Type B pancreatic cell (in vitro differentiated cells): ENCODE measurements around the gene BPIFB2. TPM values are rescaled to one million over a fixed set of nuclear protein-coding genes. Genes with fewer than 3 reads are reported as not detected.
"Not testable (repeated sequence)": the region's sequence is repeated elsewhere in the genome, so short reads cannot be mapped to it uniquely, and the experiment has no call there.

Experiments used
- DNase-seq: peaks from one replicate; pipeline ENCODE4 v3.0.0; 2021; ENCODE audit warnings: mixed read lengths; ENCODE audit not compliant: unreplicated experiment; ENCODE audit errors: extremely low spot score
- H3K27ac Mint-ChIP-seq: 2 replicates; pipeline ENCODE4 v1.8.0; 2021; ENCODE audit warnings: mild to moderate bottlenecking, mixed read lengths
- H3K27me3 Mint-ChIP-seq: 2 replicates; pipeline ENCODE4 v1.8.0; 2021; ENCODE audit warnings: mixed read lengths
- H3K36me3 Mint-ChIP-seq: 2 replicates; pipeline ENCODE4 v1.8.0; 2021; ENCODE audit warnings: mixed read lengths
- H3K4me1 Mint-ChIP-seq: one replicate; pipeline ENCODE4 v1.8.0; 2021; ENCODE audit warnings: mixed read lengths; ENCODE audit not compliant: unreplicated experiment
- H3K4me3 Mint-ChIP-seq: 2 replicates; pipeline ENCODE4 v1.8.0; 2021; ENCODE audit warnings: mild to moderate bottlenecking, mixed read lengths
- H3K9me3 Mint-ChIP-seq: 2 replicates; pipeline ENCODE4 v1.8.0; 2021; ENCODE audit warnings: mixed read lengths
- total RNA-seq: library from RNA; stranded (reverse); gene quantifications from 2 replicates; pipeline ENCODE4 v1.2.1, GENCODE V29; 2021; ENCODE audit warnings: low replicate concordance
- TF ChIP-seq, protein P1 (sequence below): fragments of 200-600 bp; sonication (generic); conservative IDR thresholded peaks from 2 replicates; pipeline ENCODE4 v1.5.0; 2021; ENCODE audit warnings: antibody characterized with exemption, mild to moderate bottlenecking

The BPIFB2 gene
- total RNA-seq, 1 donor from 2014 or later: 0.22 TPM

DNA sequence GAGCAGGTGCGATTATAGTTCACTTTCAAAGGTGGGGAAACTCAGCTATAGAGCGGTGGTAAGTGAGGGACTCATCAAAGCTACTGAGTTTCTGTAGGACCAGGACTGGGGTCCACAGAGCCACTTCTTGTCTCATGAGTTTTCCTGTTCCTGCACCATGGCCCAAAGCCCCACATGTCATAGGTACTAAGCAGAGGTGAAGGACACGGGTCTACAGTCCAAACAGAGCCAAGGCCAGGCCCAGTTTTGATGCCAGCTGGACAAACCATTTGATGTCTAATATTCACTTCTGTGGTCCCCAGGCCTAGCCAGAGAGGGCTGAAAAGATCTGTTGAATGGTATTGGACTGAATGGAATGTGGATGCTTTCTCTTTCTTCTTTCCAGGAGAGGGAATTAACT, 34.9 kb downstream of the BPIFB2 start:
- no peak overlapping the region for H3K4me3 Mint-ChIP-seq
- no peak overlapping the region for H3K27ac Mint-ChIP-seq
- H3K4me1 Mint-ChIP-seq: no peaks in the 10 kb centered on the region
- no peaks in the 10 kb centered on the region for H3K36me3 Mint-ChIP-seq
- TF ChIP-seq, protein P1, sequence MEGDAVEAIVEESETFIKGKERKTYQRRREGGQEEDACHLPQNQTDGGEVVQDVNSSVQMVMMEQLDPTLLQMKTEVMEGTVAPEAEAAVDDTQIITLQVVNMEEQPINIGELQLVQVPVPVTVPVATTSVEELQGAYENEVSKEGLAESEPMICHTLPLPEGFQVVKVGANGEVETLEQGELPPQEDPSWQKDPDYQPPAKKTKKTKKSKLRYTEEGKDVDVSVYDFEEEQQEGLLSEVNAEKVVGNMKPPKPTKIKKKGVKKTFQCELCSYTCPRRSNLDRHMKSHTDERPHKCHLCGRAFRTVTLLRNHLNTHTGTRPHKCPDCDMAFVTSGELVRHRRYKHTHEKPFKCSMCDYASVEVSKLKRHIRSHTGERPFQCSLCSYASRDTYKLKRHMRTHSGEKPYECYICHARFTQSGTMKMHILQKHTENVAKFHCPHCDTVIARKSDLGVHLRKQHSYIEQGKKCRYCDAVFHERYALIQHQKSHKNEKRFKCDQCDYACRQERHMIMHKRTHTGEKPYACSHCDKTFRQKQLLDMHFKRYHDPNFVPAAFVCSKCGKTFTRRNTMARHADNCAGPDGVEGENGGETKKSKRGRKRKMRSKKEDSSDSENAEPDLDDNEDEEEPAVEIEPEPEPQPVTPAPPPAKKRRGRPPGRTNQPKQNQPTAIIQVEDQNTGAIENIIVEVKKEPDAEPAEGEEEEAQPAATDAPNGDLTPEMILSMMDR: no peak
- DNase-seq: no peak
- peaks cover 30% of the 10 kb centered on the region for H3K27me3 Mint-ChIP-seq
- peaks cover 15% of the 10 kb centered on the region for H3K9me3 Mint-ChIP-seq

DNA sequence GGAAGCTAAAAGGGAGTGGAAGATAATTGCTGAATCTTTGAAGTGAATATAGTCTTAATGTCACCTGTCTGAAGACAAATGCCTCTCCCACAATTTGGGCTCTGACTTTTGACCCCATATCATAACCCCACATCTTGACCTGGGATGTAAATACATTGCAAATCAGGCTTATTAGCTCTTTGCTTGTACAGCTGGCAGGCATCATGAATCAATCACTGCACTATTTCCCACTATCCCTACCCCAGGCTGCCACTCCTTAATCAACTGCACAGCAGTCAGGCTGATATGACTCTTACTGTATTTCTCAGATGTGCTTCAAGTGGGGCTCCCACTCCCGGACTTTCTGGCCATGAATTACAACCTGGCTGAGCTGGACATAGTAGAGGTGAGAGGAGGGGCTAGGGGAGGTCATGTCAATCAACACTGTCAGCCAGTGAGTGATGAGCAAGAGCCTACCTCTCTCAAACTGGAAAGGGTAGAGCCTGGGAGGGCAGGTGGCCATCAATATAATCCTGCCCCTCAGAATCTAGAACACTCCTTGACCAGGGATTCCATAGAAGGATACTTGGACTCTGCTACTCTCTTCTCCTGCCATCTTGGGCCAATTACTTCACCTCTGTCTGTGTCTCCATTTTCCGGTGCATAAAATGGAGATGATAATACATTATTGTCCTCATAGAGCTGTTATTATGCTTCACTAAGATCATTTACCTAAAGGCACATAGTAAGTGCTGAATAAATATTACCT, 35.7 kb downstream of the BPIFB2 start:
- no peaks in the 10 kb centered on the region for H3K4me1 Mint-ChIP-seq
- peaks cover 24% of the 10 kb centered on the region for H3K27me3 Mint-ChIP-seq
- no peak for DNase-seq
- H3K9me3 Mint-ChIP-seq: peaks cover 15% of the 10 kb centered on the region
- no peak overlapping the region for H3K4me3 Mint-ChIP-seq
- no peaks in the 10 kb centered on the region for H3K36me3 Mint-ChIP-seq
- TF ChIP-seq, protein P1: no peak
- no peak overlapping the region for H3K27ac Mint-ChIP-seq

DNA sequence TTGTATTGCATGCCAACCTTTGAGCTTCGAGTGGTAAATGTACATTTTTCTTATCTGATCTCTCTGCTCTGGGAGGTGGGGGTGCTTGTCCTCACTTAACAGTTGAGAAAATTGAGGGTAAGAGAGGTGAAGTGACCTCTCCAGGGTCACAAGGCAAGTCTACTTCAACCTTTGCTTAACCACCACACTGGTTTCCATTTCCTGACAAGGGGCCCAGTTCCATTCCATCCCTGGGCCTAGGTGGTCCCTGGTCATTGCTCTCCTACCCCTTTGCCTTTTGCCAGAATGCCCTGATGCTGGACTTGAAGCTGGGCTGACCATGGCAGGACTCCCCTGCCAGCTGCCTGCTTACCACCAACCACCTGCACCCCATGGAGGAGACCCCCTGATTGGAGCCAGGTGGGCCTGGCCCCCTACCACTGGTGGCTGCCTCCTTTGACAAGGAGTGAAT, 36.3 kb downstream of the BPIFB2 start:
- DNase-seq: no peak
- Mint-ChIP-seq H3K27me3 (peaks cover 18% of the 10 kb centered on the region), H3K4me1 (no peaks in the 10 kb centered on the region), H3K36me3 (no peaks in the 10 kb centered on the region), H3K4me3 (no peak overlapping the region), H3K27ac (no peak overlapping the region), H3K9me3 (peaks cover 15% of the 10 kb centered on the region)
- TF ChIP-seq, protein P1: no peak

DNA sequence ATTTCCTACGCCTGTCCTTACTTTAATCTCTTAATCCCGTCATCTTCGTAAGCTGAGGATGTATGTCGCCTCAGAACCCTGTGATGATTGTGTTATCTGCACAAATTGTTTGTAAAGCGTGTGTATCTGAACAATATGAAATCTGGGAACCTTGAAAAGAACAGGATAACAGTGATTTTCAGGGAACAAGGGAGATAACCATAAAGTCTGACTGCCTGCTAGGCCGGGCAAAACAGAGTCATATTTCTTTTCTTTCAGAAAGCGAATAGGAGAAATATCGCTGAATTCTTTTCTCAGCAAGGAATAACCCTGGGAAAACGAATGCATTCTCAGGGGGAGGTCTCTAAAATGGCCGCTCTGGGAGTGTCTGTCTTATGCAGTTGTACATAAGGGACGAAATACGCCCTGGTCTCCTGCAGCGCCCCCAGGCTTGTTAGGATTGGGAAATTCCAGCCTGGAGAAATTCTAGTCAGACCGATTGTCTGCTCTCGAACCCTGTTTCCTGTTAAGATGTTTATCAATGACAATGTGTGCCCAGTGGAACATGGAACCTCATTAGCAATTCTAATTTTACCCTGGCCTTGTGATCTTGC, 37.7 kb downstream of the BPIFB2 start:
- H3K4me1 Mint-ChIP-seq, H3K4me3 Mint-ChIP-seq, H3K27me3 Mint-ChIP-seq, DNase-seq, H3K36me3 Mint-ChIP-seq, H3K27ac Mint-ChIP-seq: not testable (repeated sequence)
- H3K9me3 Mint-ChIP-seq: peaks cover 15% of the 10 kb centered on the region

DNA sequence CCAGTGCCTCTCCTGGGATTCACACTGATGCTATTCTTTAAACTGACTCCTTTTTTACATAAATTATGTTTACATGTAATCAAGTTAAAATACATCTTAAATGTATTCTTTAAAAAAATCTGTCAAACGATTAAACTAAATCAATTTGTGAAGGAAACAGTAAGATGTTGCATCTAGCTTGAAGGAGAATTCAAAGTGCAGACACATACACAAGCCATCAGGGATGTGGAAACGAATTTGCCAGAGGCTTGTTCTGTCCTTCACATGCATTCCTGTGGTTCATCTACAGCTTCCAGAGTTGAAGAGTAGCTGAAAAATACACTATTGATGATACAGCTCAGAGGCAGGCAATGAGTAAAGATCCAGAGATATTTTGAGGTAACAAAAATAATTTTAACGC, 38.9 kb downstream of the BPIFB2 start:
- Mint-ChIP-seq H3K9me3 (peaks cover 15% of the 10 kb centered on the region), H3K4me3 (no peak overlapping the region), H3K36me3 (no peaks in the 10 kb centered on the region), H3K27ac (no peak overlapping the region), H3K27me3 (no peaks in the 10 kb centered on the region), H3K4me1 (no peaks in the 10 kb centered on the region)
- TF ChIP-seq, protein P1: no peak
- no peak for DNase-seq

DNA sequence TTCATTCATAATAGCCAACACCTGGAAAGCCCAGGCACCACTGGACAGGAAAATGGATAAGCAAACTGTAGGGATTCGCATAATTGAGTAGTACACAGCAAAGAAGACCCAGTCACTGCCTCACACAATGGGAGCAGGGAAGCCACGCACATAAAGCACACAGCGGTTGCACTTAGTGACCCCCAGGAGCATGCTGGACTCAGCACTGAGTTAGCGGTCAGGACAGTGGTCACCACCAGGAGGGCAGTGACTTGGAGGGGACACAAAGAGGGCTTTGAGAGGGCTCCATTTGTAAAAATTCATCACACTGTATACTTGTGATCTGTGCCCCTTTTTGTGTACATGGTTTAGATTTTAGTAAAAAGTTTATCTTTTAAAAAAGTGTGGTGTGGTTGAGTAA, 43.8 kb downstream of the BPIFB2 start:
- TF ChIP-seq, protein P1: no peak
- Mint-ChIP-seq H3K4me3 (no peak overlapping the region), H3K36me3 (no peaks in the 10 kb centered on the region), H3K4me1 (no peaks in the 10 kb centered on the region), H3K9me3 (peaks cover 4% of the 10 kb centered on the region), H3K27me3 (peaks cover 15% of the 10 kb centered on the region), H3K27ac (no peak overlapping the region)
- DNase-seq: no peak
